ENCODE data around the gene C11orf16.

The C11orf16 gene

GRCh38 chr11:8930456-8931175, 2.1 kb downstream of the C11orf16 start:
- H3K9me3 ChIP-seq (ENCODE audit: control insufficient read depth, low read depth, low read length), result no peaks in the 10 kb centered on the region
- no peaks in the 10 kb centered on the region for H3K4me1 ChIP-seq (ENCODE audit: control insufficient read depth, low read depth, low read length)
- no peaks in the 10 kb centered on the region for H3K27me3 ChIP-seq (ENCODE audit: control insufficient read depth, insufficient read depth, low read length)
- no peak overlapping the region for H3K4me3 ChIP-seq (ENCODE audit: low read length)
- no peak overlapping the region for H3K9ac ChIP-seq (ENCODE audit: low read length)
- H3K27ac ChIP-seq (ENCODE audit: low read length), result no peak overlapping the region
- H3K36me3 ChIP-seq (ENCODE audit: control insufficient read depth, low read depth, low read length), result no peaks in the 10 kb centered on the region

- no peaks in the 10 kb centered on the region for H3K27me3 ChIP-seq (ENCODE audit: control insufficient read depth, insufficient read depth, low read length)
- H3K4me3 ChIP-seq (ENCODE audit: low read length), result no peak overlapping the region
- no peak overlapping the region for H3K9ac ChIP-seq (ENCODE audit: low read length)
- H3K9me3 ChIP-seq (ENCODE audit: control insufficient read depth, low read depth, low read length), result no peaks in the 10 kb centered on the region
- no peaks in the 10 kb centered on the region for H3K4me1 ChIP-seq (ENCODE audit: control insufficient read depth, low read depth, low read length)
- H3K36me3 ChIP-seq (ENCODE audit: control insufficient read depth, low read depth, low read length), result peaks cover 6% of the 10 kb centered on the region
- no peak overlapping the region for H3K27ac ChIP-seq (ENCODE audit: low read length)
Observed at GRCh38 chr11:8928981-8929615, 3.6 kb downstream of the C11orf16 start.

- peaks cover 9% of the 10 kb centered on the region for H3K36me3 ChIP-seq (ENCODE audit: control insufficient read depth, low read depth, low read length)
- H3K4me1 ChIP-seq (ENCODE audit: control insufficient read depth, low read depth, low read length), result no peaks in the 10 kb centered on the region
- H3K27me3 ChIP-seq (ENCODE audit: control insufficient read depth, insufficient read depth, low read length), result no peaks in the 10 kb centered on the region
- H3K4me3 ChIP-seq (ENCODE audit: low read length), result no peak overlapping the region
- H3K9ac ChIP-seq (ENCODE audit: low read length), result no peak overlapping the region
- H3K27ac ChIP-seq (ENCODE audit: low read length), result no peak overlapping the region
- no peaks in the 10 kb centered on the region for H3K9me3 ChIP-seq (ENCODE audit: control insufficient read depth, low read depth, low read length)
Observed at GRCh38 chr11:8928205-8928604, 4.5 kb downstream of the C11orf16 start.

GRCh38 chr11:8927233-8927632, 5.5 kb downstream of the C11orf16 start:
- H3K9ac ChIP-seq (ENCODE audit: low read length), result no peak overlapping the region
- peaks cover 15% of the 10 kb centered on the region for H3K36me3 ChIP-seq (ENCODE audit: control insufficient read depth, low read depth, low read length)
- no peak overlapping the region for H3K4me3 ChIP-seq (ENCODE audit: low read length)
- H3K27me3 ChIP-seq (ENCODE audit: control insufficient read depth, insufficient read depth, low read length), result no peaks in the 10 kb centered on the region
- H3K27ac ChIP-seq (ENCODE audit: low read length), result no peak overlapping the region
- no peaks in the 10 kb centered on the region for H3K9me3 ChIP-seq (ENCODE audit: control insufficient read depth, low read depth, low read length)
- H3K4me1 ChIP-seq (ENCODE audit: control insufficient read depth, low read depth, low read length), result no peaks in the 10 kb centered on the region

GRCh38 chr11:8926236-8926635, 6.5 kb downstream of the C11orf16 start:
- Histone ChIP-seq H3K4me3 (ENCODE audit: low read length) (no peak overlapping the region), H3K9ac (ENCODE audit: low read length) (no peak overlapping the region), H3K27ac (ENCODE audit: low read length) (no peak overlapping the region), H3K36me3 (ENCODE audit: control insufficient read depth, low read depth, low read length) (peaks cover 25% of the 10 kb centered on the region), H3K4me1 (ENCODE audit: control insufficient read depth, low read depth, low read length) (no peaks in the 10 kb centered on the region), H3K27me3 (ENCODE audit: control insufficient read depth, insufficient read depth, low read length) (no peaks in the 10 kb centered on the region), H3K9me3 (ENCODE audit: control insufficient read depth, low read depth, low read length) (no peaks in the 10 kb centered on the region)

- H3K4me3 ChIP-seq (ENCODE audit: low read length), result no peak overlapping the region
- H3K27ac ChIP-seq (ENCODE audit: low read length), result no peak overlapping the region
- H3K9me3 ChIP-seq (ENCODE audit: control insufficient read depth, low read depth, low read length), result no peaks in the 10 kb centered on the region
- no peak overlapping the region for H3K9ac ChIP-seq (ENCODE audit: low read length)
- H3K4me1 ChIP-seq (ENCODE audit: control insufficient read depth, low read depth, low read length), result no peaks in the 10 kb centered on the region
- no peaks in the 10 kb centered on the region for H3K27me3 ChIP-seq (ENCODE audit: control insufficient read depth, insufficient read depth, low read length)
- H3K36me3 ChIP-seq (ENCODE audit: control insufficient read depth, low read depth, low read length), result peaks cover 31% of the 10 kb centered on the region
Observed at GRCh38 chr11:8925711-8926110, 7.0 kb downstream of the C11orf16 start.

- Histone ChIP-seq H3K4me3 (ENCODE audit: low read length) (no peak overlapping the region), H3K36me3 (ENCODE audit: control insufficient read depth, low read depth, low read length) (peaks cover 60% of the 10 kb centered on the region), H3K9ac (ENCODE audit: low read length) (no peak overlapping the region), H3K27me3 (ENCODE audit: control insufficient read depth, insufficient read depth, low read length) (no peaks in the 10 kb centered on the region), H3K27ac (ENCODE audit: low read length) (no peak overlapping the region), H3K9me3 (ENCODE audit: control insufficient read depth, low read depth, low read length) (no peaks in the 10 kb centered on the region), H3K4me1 (ENCODE audit: control insufficient read depth, low read depth, low read length) (no peaks in the 10 kb centered on the region)
Observed at GRCh38 chr11:8922691-8923090, 10.1 kb downstream of the C11orf16 start.

- Histone ChIP-seq H3K9ac (ENCODE audit: low read length) (no peak overlapping the region), H3K36me3 (ENCODE audit: control insufficient read depth, low read depth, low read length) (peaks cover 65% of the 10 kb centered on the region)
Observed at GRCh38 chr11:8917157-8917825, 15.5 kb downstream of the C11orf16 start.

GRCh38 chr11:8914661-8915018, 18.1 kb downstream of the C11orf16 start:
- H3K4me3 ChIP-seq (ENCODE audit: low read length), result no peak overlapping the region
- no peak overlapping the region for H3K9ac ChIP-seq (ENCODE audit: low read length)
- H3K27ac ChIP-seq (ENCODE audit: low read length), result no peak overlapping the region
- peaks cover 39% of the 10 kb centered on the region for H3K36me3 ChIP-seq (ENCODE audit: control insufficient read depth, low read depth, low read length)
- peaks cover 18% of the 10 kb centered on the region for H3K4me1 ChIP-seq (ENCODE audit: control insufficient read depth, low read depth, low read length)
- no peaks in the 10 kb centered on the region for H3K9me3 ChIP-seq (ENCODE audit: control insufficient read depth, low read depth, low read length)
- peaks cover 9% of the 10 kb centered on the region for H3K27me3 ChIP-seq (ENCODE audit: control insufficient read depth, insufficient read depth, low read length)

More at GRCh38 chr11:8917157-8917825, 15.5 kb downstream of the C11orf16 start:
- Histone ChIP-seq H3K27ac (ENCODE audit: low read length) (no peak overlapping the region), H3K4me1 (ENCODE audit: control insufficient read depth, low read depth, low read length) (peaks cover 14% of the 10 kb centered on the region), H3K4me3 (ENCODE audit: low read length) (no peak overlapping the region), H3K9me3 (ENCODE audit: control insufficient read depth, low read depth, low read length) (no peaks in the 10 kb centered on the region), H3K27me3 (ENCODE audit: control insufficient read depth, insufficient read depth, low read length) (no peaks in the 10 kb centered on the region)

- H3K4me1 ChIP-seq (ENCODE audit: control insufficient read depth, low read depth, low read length), result peaks cover 19% of the 10 kb centered on the region
- peaks cover 15% of the 10 kb centered on the region for H3K27me3 ChIP-seq (ENCODE audit: control insufficient read depth, insufficient read depth, low read length)
- H3K4me3 ChIP-seq (ENCODE audit: low read length), result no peak overlapping the region
- H3K27ac ChIP-seq (ENCODE audit: low read length), result no peak overlapping the region
- H3K9ac ChIP-seq (ENCODE audit: low read length), result no peak overlapping the region
- H3K36me3 ChIP-seq (ENCODE audit: control insufficient read depth, low read depth, low read length), result peaks cover 34% of the 10 kb centered on the region
- H3K9me3 ChIP-seq (ENCODE audit: control insufficient read depth, low read depth, low read length), result no peaks in the 10 kb centered on the region
Observed at GRCh38 chr11:8913961-8914660, 18.6 kb downstream of the C11orf16 start.

- Histone ChIP-seq H3K36me3 (ENCODE audit: control insufficient read depth, low read depth, low read length) (peaks cover 5% of the 10 kb centered on the region), H3K9ac (ENCODE audit: low read length) (peak within 1 kb of the TSS; percentile 84), H3K4me3 (ENCODE audit: low read length) (peak within 1 kb of the TSS; percentile 90), H3K27me3 (ENCODE audit: control insufficient read depth, insufficient read depth, low read length) (peaks cover 26% of the 10 kb centered on the region), H3K9me3 (ENCODE audit: control insufficient read depth, low read depth, low read length) (no peaks in the 10 kb centered on the region), H3K4me1 (ENCODE audit: control insufficient read depth, low read depth, low read length) (peaks cover 13% of the 10 kb centered on the region), H3K27ac (ENCODE audit: low read length) (peak within 1 kb of the TSS; percentile 52)
Observed at GRCh38 chr11:8911029-8911823, 21.5 kb downstream of the C11orf16 start, which contains the start of gene AKIP1. Gene AKIP1, plus strand, starts transcription at chr11:8911189. Its CDS starts 261 bp downstream, at chr11:8911450.
